Panc1 (cell line): ENCODE data around the gene SPEM3. TPM values are rescaled to one million over a fixed set of nuclear protein-coding genes. Genes with fewer than 3 reads are reported as not detected.

Source experiments
- total RNA-seq: library from RNA; stranded (reverse); gene quantifications from one replicate; pipeline ENCODE4 v1.2.1, GENCODE V29; 2021; ENCODE audit not compliant: unreplicated experiment

The SPEM3 gene
- total RNA-seq, 1 experiment from 2014 or later = not detected

Other genes starting within 250 kb of the SPEM3 start
- gene ASGR1, start 249.5 kb upstream of the SPEM3 start, total RNA-seq = 1.3 TPM
- gene DLG4, start 209.0 kb upstream of the SPEM3 start, total RNA-seq = 32.4 TPM
- gene ACADVL, start 208.9 kb upstream of the SPEM3 start, total RNA-seq = 305 TPM
- 84.2 TPM for gene DVL2, start 194.3 kb upstream of the SPEM3 start, total RNA-seq
- gene PHF23, start 189.4 kb upstream of the SPEM3 start, total RNA-seq = 69.3 TPM
- 289 TPM for gene GABARAP, start 186.4 kb upstream of the SPEM3 start, total RNA-seq
- gene CTDNEP1, start 177.1 kb upstream of the SPEM3 start, total RNA-seq = 132 TPM
- gene ELP5, start 176.6 kb upstream of the SPEM3 start, total RNA-seq = 89.5 TPM
- gene CLDN7, start 166.4 kb upstream of the SPEM3 start, total RNA-seq = 43.1 TPM
- gene SLC2A4, start 147.1 kb upstream of the SPEM3 start, total RNA-seq = 0.31 TPM
- 54.9 TPM for gene YBX2, start 134.2 kb upstream of the SPEM3 start, total RNA-seq
- 728 TPM for gene EIF5A, start 121.2 kb upstream of the SPEM3 start, total RNA-seq
- 96.6 TPM for gene GPS2, start 113.5 kb upstream of the SPEM3 start, total RNA-seq
- gene NEURL4, start 99.5 kb upstream of the SPEM3 start, total RNA-seq = 58.9 TPM
- 2.7 TPM for gene ACAP1, start 92.3 kb upstream of the SPEM3 start, total RNA-seq
- gene KCTD11, start 76.7 kb upstream of the SPEM3 start, total RNA-seq = 11.0 TPM
- not detected for gene TMEM95, start 73.7 kb upstream of the SPEM3 start, total RNA-seq
- 6.2 TPM for gene TNK1, start 47.8 kb upstream of the SPEM3 start, total RNA-seq
- gene PLSCR3, start 34.3 kb upstream of the SPEM3 start, total RNA-seq = 32.0 TPM
- 35.8 TPM for gene TMEM256, start 24.8 kb upstream of the SPEM3 start, total RNA-seq
- 33.6 TPM for gene NLGN2, start 21.0 kb upstream of the SPEM3 start, total RNA-seq
- gene SPEM1, start 8.5 kb upstream of the SPEM3 start, total RNA-seq = not detected
- not detected for gene SPEM2, start 3.2 kb upstream of the SPEM3 start, total RNA-seq
- gene TMEM102, start 6.6 kb downstream of the SPEM3 start, total RNA-seq = 8.5 TPM
- 4.4 TPM for gene FGF11, start 10.7 kb downstream of the SPEM3 start, total RNA-seq
- 14.3 TPM for gene CHRNB1, start 16.2 kb downstream of the SPEM3 start, total RNA-seq
- 24.9 TPM for gene ZBTB4, start 50.8 kb downstream of the SPEM3 start, total RNA-seq
- gene SLC35G6, start 52.6 kb downstream of the SPEM3 start, total RNA-seq = not detected
- gene POLR2A, start 55.5 kb downstream of the SPEM3 start, total RNA-seq = 181 TPM
- gene TNFSF12, start 120.2 kb downstream of the SPEM3 start, total RNA-seq = 12.6 TPM
- gene TNFSF13, start 129.9 kb downstream of the SPEM3 start, total RNA-seq = 2.3 TPM
- gene SENP3, start 133.1 kb downstream of the SPEM3 start, total RNA-seq = 63.7 TPM
- gene CD68, start 150.8 kb downstream of the SPEM3 start, total RNA-seq = 51.6 TPM
- gene MPDU1, start 155.0 kb downstream of the SPEM3 start, total RNA-seq = 47.1 TPM
- 0.33 TPM for gene SOX15, start 161.2 kb downstream of the SPEM3 start, total RNA-seq
- 39.7 TPM for gene FXR2, start 186.0 kb downstream of the SPEM3 start, total RNA-seq
- gene SAT2, start 199.0 kb downstream of the SPEM3 start, total RNA-seq = 74.8 TPM
- 1.2 TPM for gene SHBG, start 201.3 kb downstream of the SPEM3 start, total RNA-seq
- gene ATP1B2, start 222.1 kb downstream of the SPEM3 start, total RNA-seq = 0.08 TPM